DND-41 (cell line): ENCODE data around the gene PNMT.

Experiments
- ATAC-seq: fragments of 200-7000 bp; cut with Tn5 transposase; 3 replicates; pipeline ENCODE4 v1.9.1; 2021; ENCODE audit warnings: low read depth; ENCODE audit not compliant: insufficient read depth
- DNase-seq: peaks from one replicate; pipeline ENCODE4 v3.0.0-alpha.2; 2020
- H2AFZ ChIP-seq: 2 replicates; pipeline ENCODE4 v1.6.0; 2012; ENCODE audit warnings: low read depth, low read length
- H3K27ac ChIP-seq: 2 replicates; pipeline ENCODE4 v1.5.1; 2012; ENCODE audit warnings: low read length, inconsistent platforms
- H3K27me3 ChIP-seq: fragments of 200-600 bp; sonication (generic); 2 replicates; pipeline ENCODE4 v1.6.0; 2012; ENCODE audit warnings: low read length, mild to moderate bottlenecking, inconsistent platforms; ENCODE audit not compliant: insufficient read depth, poor library complexity
- H3K36me3 ChIP-seq: 2 replicates; pipeline ENCODE4 v1.5.1; 2012; ENCODE audit warnings: low read length, inconsistent platforms; ENCODE audit not compliant: insufficient read depth
- H3K4me1 ChIP-seq: 2 replicates; pipeline ENCODE4 v1.5.1; 2012; ENCODE audit warnings: mild to moderate bottlenecking, low read length; ENCODE audit not compliant: insufficient read depth
- H3K4me2 ChIP-seq: 2 replicates; pipeline ENCODE4 v1.6.0; 2012; ENCODE audit warnings: mild to moderate bottlenecking, moderate library complexity, low read length, inconsistent platforms; ENCODE audit not compliant: insufficient read depth
- H3K4me3 ChIP-seq, 2 experiments: fragments of 200-600 bp in 1 of 2; shearing (Covaris generic) in 1 of 2; 2 replicates each; pipeline ENCODE4 v1.5.1; 2012 to 2016; ENCODE audit warnings: inconsistent platforms in 2 of 2, low read length in 2 of 2, mild to moderate bottlenecking in 2 of 2, low read depth in 1 of 2, moderate library complexity in 1 of 2
- H3K79me2 ChIP-seq: 2 replicates; pipeline ENCODE4 v1.6.0; 2012; ENCODE audit warnings: low read length, inconsistent platforms; ENCODE audit not compliant: insufficient read depth
- H3K9ac ChIP-seq: 2 replicates; pipeline ENCODE4 v1.6.0; 2012; ENCODE audit warnings: low read depth, mild to moderate bottlenecking, inconsistent platforms, low read length, moderate library complexity
- H3K9me3 ChIP-seq: 2 replicates; pipeline ENCODE4 v1.5.1; 2012; ENCODE audit warnings: low read length, moderate library complexity, mild to moderate bottlenecking, inconsistent platforms; ENCODE audit not compliant: insufficient read depth, severe bottlenecking
- H4K20me1 ChIP-seq: 2 replicates; pipeline ENCODE4 v1.6.0; 2012; ENCODE audit warnings: low read length; ENCODE audit not compliant: insufficient read depth
- CTCF ChIP-seq: IDR thresholded peaks from 2 replicates; pipeline ENCODE4 v1.5.1; 2012; ENCODE audit warnings: borderline replicate concordance, low read length, moderate library complexity, mild to moderate bottlenecking; ENCODE audit not compliant: poor library complexity, severe bottlenecking; ENCODE audit errors: extremely low read depth
- EZH2 ChIP-seq: IDR thresholded peaks from 3 replicates; pipeline ENCODE4 v1.6.1; 2012; ENCODE audit warnings: borderline replicate concordance, low read depth, mild to moderate bottlenecking, moderate library complexity, low read length, inconsistent platforms; ENCODE audit not compliant: severe bottlenecking

Gene PNMT

GRCh38 chr17:39702901-39703893, 34.9 kb downstream of the PNMT start:
- ATAC-seq = no peak
- no peaks in the 10 kb centered on the region for H3K79me2 ChIP-seq
- no peak overlapping the region for H3K27ac ChIP-seq

GRCh38 chr17:39703913-39704312, 35.7 kb downstream of the PNMT start:
- H3K27ac ChIP-seq = no peak overlapping the region
- no peaks in the 10 kb centered on the region for H3K36me3 ChIP-seq
- no peak overlapping the region for H3K4me2 ChIP-seq
- ATAC-seq (no peak), DNase-seq (no peak)
- H3K79me2 ChIP-seq = no peaks in the 10 kb centered on the region
- no peaks in the 10 kb centered on the region for H3K27me3 ChIP-seq
- TF ChIP-seq EZH2 = no peak
- no peak for TF ChIP-seq CTCF
- no peak overlapping the region for H2AFZ ChIP-seq
- H3K4me1 ChIP-seq = no peaks in the 10 kb centered on the region
- no peaks in the 10 kb centered on the region for H3K9me3 ChIP-seq
- H3K4me3 ChIP-seq = no peak overlapping the region
- no peaks in the 10 kb centered on the region for H4K20me1 ChIP-seq
- H3K9ac ChIP-seq = no peak overlapping the region

More at GRCh38 chr17:39702901-39703893, 34.9 kb downstream of the PNMT start:
- H3K27me3 ChIP-seq = no peaks in the 10 kb centered on the region
- no peaks in the 10 kb centered on the region for H3K36me3 ChIP-seq
- H2AFZ ChIP-seq = no peak overlapping the region
- TF ChIP-seq CTCF (no peak), EZH2 (no peak)
- no peaks in the 10 kb centered on the region for H3K9me3 ChIP-seq
- H3K4me3 ChIP-seq = no peak overlapping the region
- no peaks in the 10 kb centered on the region for H3K4me1 ChIP-seq
- no peak overlapping the region for H3K9ac ChIP-seq
- no peak for DNase-seq
- H3K4me2 ChIP-seq = no peak overlapping the region
- no peaks in the 10 kb centered on the region for H4K20me1 ChIP-seq

GRCh38 chr17:39704821-39705551, 36.7 kb downstream of the PNMT start:
- Histone ChIP-seq H3K79me2 (no peaks in the 10 kb centered on the region), H3K9me3 (no peaks in the 10 kb centered on the region), H3K9ac (no peak overlapping the region), H3K27ac (no peak overlapping the region), H3K4me2 (no peak overlapping the region), H3K36me3 (no peaks in the 10 kb centered on the region), H4K20me1 (no peaks in the 10 kb centered on the region), H3K27me3 (no peaks in the 10 kb centered on the region), H2AFZ (no peak overlapping the region), H3K4me3 (no peak overlapping the region), H3K4me1 (no peaks in the 10 kb centered on the region)
- TF ChIP-seq CTCF = no peak
- TF ChIP-seq EZH2 = no peak
- ATAC-seq = no peak
- no peak for DNase-seq
